ENCODE data around the gene TNFRSF1A.

- TF ChIP-seq CTCF (conservative IDR thresholded peaks at IDR 0.05; ENCODE audit: low read depth, low read length) (no peak), EZH2 (IDR thresholded peaks at IDR 0.05; ENCODE audit: borderline replicate concordance, low read depth, low read length, poor library complexity, severe bottlenecking) (no peak)
Measured at GRCh38 chr12:6318440-6318879, 23.4 kb downstream of the TNFRSF1A start.
